Cerebellar nuclear complex (tissue), 1 donor: ENCODE results near the gene SRCIN1.
"Not testable (repeated sequence)": the region's sequence is repeated elsewhere in the genome, so short reads cannot be mapped to it uniquely, and the experiment has no call there.

Source experiments
- DNase-seq, 2 experiments: peaks; one replicate each; lab custom pipeline; 2025; lab: John Stamatoyannopoulos, UW

Gene SRCIN1

GRCh38 chr17:38482700-38483043 is 123.1 kb downstream of the SRCIN1 start:
- not testable (repeated sequence) for DNase-seq

DNA sequence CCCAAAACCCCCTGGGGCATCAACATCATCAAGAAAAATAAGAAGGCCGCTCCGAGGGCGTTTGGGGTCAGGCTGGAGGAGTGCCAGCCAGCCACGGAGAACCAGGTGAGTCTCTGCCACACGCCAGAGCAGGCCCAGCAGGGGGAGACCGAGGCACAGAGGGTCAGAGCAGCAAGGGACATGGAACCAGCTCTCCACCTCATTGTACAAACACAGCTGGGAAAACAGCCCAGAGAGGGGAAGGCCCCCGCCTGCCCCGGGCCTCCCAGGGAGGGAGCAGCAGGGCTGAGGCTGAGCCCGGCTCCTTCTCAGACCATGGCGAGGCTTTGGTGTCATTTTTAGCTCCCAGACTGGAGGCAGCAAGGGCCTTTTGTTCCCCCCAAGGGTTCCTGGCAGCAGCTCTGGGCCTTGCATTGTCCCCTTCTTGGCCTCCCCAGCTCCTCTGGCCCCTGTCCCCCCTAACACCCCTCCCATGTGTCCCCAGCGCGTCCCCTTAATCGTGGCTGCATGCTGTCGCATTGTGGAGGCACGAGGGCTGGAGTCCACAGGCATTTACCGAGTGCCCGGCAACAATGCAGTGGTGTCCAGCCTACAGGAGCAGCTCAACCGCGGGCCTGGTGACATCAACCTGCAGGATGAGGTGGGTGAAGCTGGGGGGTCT is 123.6 kb downstream of the SRCIN1 start:
- DNase-seq: not testable (repeated sequence)
